COLO668 (cell line): ENCODE results near the gene RNF151.
A peak's percentile ranks its signal among the peaks of the same experiment; 100 is the strongest.
"Not testable (repeated sequence)": the region's sequence is repeated elsewhere in the genome, so short reads cannot be mapped to it uniquely, and the experiment has no call there.

ENCODE experiments used
- DNase-seq: peaks from one replicate; lab custom pipeline; 2025; ENCODE audit not compliant: unreplicated experiment; lab: John Stamatoyannopoulos, UW

The RNF151 gene

DNA sequence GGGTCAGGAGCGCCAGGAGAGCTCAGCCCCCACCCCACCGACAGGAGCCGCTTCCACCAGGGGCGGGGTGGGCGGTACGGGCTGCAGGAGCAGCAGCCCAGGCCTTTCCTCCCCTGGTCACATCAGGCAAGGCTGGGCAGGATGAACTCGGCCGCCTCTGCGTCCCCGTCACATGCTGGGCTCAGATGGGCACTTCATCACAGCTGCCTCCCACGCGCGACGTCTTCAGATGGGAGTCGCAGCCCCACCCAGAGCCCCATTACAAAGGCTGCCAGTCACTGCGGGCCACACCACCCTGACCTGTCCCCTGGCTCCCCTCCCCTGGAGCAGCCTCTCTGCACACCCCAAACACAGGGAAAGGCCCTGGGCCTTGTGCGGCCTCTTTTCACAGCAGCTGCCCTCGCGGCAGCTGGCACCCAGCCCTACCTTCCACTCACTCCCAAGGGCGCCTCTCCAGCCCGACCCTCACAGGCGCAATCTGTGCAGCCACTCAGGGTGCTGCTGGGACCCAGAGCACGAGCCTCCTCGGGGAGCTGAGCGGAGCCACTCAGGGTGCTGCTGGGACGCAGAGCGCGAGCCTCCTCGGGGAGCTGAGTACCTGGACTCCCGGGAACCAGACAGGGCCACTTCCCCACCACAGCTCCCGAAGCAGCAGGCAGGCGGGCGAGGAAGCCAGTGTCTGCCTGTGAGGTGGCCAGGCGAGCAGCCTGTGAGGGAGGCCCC lies 38.3 kb downstream of the RNF151 start:
- peak; percentile 57 for DNase-seq

DNA sequence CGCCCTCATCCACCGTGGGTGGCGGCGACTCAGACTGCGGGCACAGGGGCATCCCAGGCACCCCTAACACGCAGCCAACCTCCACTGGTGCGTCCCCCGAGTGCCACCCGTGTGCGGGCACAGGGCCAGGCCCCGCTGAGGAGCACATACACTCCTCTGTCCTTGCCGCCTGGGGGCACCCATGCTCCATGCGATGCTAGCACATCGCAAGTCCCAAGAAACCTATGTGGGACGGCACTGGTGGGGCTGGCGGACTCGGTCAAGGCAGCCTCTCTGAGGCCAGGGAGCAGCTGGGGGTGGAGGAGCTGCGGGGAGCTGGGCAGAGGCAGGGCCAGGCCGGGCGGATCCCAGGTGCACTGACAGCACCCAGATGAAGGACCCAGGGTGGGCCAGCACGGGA lies 39.0 kb downstream of the RNF151 start:
- peak; percentile 24 for DNase-seq

DNA sequence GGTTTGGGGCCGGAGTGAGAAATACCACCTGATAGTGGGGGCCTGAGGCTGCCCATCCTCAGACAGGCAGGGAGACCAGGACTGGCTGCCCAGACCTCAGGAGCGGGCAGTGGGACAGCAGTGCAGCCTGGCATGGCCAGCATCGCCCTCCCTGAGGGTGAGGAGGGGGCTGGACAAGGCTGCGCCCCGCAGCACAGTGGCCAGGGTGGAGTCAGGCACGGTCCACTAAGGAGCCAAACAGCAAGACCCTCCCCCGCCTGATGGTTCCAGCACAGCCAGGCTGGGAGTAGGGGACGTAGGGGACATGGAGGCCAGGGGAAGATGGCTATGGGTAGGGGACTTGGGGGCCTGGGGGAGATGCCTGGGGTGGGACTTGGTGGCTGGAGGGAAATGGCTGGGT lies 39.7 kb downstream of the RNF151 start:
- no peak for DNase-seq

DNA sequence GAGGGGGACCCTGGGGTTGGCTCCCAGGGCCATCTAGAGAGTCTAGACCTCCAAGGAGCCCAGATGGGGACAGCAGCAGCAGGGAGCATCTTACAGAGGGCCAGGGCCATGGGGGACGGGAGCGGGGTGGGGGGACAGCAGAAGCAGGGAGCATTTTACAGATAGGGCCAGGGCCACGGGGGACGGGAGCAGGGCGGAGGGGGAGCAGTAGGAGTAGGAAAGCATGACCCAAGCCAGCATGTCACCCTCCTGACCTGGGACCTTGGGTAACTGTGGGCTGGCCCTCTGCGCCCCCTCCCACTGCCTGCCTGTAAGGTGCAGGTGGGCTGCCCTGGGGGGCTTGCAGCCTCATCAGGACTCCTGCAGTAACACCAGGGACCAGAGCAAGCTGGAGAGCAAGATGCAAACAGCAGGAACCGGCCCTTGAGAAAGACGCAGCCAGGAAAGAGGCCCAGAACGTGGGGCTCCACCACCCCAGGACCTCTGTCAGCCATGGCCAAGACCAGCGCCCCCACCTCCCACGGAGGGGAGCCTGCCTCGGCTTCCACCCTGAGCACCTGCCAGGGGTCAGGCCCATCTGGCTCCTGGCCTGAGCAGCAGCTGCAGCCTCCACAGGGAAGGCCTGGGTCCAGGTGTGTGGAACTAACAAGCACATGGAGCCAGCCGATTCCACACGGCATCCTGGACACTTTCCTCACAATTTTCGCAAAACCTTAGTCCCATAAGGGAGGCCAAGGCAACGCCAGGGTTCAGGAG lies 40.6 kb downstream of the RNF151 start:
- peak; percentile 54 for DNase-seq

DNA sequence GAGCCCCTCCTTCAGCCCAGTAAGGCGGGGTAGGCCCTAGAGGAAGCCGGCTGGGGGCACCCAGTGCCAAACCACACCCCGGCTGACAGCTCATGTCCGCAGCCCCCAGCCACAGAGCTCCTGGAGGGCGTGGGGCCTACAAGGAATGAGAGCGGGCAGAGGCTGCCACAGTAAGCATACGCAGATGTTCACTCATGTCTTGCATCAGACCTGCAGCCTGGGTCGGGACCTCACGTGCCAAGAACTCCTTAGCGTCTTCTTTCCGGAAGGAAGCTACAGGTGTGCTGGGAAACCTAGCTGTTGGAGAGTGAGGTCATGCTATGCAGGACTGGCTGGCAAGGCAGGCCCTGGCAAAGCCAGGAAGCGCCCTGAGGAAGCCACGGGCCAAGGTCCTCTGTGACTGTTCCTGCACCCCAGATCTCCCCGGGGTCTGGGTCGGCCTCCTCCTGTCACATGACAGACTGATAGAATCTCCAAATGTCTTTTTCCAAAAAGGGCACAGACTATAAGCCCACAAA lies 41.4 kb downstream of the RNF151 start:
- DNase-seq = peak; percentile 65

DNA sequence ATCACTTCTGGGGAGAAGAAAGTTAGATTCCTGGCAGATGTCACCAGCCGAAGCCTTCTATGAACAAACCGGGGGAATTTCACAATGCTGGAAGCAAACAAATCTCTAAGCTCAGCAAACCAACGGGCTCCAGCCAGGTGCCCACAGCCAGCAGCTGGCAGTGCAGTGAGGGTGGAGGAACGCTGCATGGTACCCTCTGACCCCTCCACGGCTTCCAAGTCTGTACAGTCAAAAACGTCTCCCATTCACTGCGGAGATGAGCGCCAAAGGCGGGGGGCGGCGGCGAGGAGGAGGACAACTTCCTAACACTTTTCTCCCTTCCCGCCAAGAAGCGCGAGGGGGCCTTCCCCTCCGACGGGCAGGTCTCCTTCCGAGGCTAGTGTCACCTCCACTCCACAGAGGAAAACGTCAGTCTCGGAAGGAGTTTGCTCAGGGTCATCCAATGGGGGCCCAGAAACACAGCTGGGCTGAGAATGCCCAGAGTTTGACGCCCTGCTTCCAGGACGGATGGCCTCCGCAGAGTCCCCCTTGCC lies 42.0 kb downstream of the RNF151 start:
- DNase-seq = peak; percentile 49

DNA sequence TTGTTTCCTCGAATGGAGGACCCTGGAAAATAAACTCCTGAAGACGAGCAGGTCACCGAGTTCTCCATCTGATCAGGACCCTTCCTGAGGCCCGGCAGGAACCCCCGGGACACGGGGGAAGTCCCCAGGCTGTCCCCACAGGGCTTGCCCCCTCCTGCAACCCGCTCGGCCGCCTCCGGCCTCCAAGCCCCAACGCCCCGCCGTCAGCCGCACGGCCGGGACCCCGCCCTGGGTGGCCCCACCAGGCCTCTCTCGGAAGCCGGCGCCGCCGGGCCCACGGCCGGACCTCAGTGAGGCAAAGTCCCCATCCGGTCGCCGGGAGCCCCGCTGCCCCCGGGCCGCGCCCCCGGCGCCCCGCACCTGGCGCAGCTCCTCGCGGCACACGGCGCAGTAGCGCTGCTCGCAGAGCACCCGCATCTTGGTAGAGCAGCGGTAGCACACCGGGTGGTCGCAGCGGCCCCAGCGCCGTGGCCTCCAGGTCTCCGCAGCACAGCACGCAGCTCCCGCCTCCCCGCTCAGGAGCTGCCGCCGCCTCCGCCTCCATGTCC lies 42.6 kb downstream of the RNF151 start:
- DNase-seq = peak; percentile 52

DNA sequence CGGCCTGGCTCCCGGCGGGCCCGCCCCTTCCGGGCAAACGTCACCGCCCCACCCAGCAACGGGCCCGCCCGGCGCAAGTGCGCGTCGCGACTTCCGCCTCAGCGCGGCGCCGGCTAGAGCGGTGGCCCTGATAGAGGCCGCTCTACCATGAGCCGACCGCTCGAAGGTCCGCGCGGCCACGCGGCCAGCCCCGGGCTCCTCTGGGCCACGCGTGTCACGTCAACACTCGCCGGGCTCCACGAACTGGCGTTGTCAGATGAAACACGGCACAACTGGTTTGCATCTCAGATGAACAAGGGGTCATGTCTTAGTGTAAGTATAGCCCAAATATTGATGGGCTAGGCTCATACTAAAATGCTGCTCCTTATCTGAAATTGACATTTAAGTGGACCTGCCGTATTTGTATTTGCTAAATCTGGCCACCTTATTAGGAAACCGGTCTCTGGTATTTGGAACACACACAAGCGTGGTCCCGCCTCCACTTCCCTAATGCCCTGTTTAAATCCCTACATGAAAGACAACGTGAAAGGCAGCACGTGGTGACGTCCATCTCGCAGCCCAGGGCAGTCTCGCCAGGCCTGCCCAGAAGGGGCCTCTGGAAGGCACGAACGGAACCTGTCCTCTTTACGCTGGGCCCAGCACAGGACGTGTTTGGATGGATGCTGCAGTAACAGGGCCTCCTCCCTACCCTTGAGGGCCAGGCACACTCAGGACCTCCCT lies 43.3 kb downstream of the RNF151 start, which contains the start of gene ZNF598:
Gene ZNF598, minus strand, starts transcription at position 31 of the 720 bp plus-strand sequence.
- DNase-seq = peak; percentile 95

DNA sequence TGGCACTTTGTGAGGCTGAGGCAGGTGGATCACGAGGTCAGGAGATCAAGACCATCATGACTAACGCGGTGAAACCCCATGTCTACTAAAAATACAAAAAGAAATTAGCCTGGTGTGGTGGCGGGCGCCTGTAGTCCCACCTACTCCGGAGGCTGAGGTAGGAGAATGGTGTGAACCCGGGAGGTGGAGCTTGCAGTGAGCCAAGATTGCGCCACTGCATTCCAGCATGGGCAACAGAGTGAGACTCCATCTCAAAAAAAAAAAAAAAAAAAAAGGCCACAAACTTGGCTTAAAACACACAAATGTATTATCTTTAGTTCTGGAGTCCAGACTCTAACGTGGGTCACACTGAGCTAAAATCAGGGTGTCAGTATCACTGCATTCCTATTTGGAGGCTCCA lies 45.1 kb downstream of the RNF151 start:
- not testable (repeated sequence) for DNase-seq

DNA sequence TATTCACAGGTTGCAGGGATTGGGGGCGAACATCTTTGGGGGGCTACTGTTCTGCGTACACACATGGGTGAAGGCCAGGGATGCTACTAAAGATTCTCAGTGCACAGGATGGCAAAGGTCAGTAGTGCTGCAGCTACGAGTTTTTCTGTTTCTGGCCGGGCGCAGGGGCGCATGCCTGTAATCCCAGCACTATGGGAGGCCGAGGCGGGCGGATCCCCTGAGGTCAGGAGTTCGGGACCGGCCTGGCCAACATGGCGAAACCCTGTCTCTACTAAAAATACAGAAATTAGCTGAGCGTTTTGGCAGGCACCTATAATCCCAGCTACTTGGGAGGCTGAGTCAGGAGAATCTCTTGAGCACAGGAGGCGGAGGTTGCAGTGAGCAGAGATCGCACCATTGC lies 46.9 kb downstream of the RNF151 start:
- DNase-seq = no peak

DNA sequence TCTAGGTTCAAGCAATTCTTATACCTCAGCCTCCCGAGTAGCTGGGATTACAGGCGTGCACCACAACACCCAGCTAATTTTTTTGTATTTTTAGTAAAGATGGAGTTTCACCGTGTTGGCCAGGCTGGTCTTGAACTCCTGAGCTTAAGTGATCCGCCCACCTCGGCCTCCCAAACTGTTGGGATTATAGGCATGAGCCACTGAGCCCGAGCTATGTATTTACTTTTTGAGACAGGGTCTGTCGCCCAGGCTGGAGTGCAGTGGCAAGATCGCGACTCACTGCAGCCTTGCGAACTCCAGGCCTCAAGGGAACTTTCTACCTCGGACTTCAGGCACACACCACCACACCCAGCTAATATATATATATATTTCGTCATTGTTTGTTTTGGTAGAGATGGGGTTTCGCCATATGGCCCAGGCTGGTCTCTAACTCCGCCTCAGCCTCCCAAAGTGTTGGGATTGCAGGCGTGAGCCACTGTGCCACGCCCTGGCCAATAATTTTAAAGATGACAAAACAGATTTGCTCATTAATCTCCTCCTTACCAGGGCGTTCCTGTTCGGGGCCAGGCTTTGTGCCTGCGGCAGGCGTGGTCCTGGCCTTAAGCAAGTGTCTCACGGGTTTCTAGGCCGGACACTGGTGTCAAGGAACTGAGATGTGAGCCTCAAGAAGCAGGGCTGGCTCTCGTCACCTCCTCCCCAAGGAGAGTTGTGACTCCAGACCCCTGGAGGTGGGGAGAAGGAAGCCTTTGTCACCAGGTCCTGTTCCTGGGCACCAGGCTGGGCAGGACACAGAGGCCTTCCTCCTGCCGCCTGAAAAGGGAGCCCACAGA lies 48.7 kb downstream of the RNF151 start:
- peak; percentile 24 for DNase-seq

DNA sequence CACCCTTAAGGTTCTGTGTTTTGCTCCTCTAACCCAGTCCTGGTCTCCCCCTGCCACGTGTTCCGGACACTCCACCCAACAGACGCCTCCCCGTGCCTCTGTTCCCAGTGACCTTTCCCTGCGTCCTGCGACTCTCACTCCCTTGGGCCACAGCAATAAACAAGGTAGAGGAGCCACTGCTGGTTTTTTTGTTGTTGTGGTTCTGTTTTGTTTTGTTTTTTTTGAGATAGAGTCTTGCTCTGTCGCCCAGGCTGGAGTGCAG lies 49.2 kb downstream of the RNF151 start:
- DNase-seq = no peak

DNA sequence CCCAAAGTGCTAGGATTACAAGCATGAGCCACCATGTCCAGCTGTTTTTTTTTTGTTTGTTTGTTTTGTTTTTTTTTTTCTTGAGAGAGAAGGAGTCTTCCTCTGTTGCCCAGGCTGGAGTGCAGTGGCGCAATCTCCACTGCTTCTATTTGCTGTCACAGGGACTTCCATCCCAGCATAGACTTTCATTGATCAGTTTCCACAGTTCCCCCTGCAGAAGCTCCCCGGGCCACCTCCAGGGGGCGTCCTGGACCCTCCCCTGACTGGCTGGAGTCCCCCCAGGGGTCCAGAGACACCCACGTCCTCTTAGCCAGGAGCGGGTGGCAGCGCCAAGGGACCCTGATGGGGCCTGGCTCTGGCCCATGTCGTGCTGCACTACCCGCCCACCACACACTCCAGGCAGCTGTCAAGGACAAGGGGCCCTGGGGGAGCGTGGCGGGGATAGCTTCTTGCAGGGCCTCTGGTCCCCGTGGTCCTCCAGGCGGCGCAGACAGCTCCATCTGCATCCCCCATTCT lies 49.8 kb downstream of the RNF151 start:
- DNase-seq = peak; percentile 10
